ENCODE measurements around the gene CDK9.
A peak's percentile ranks its signal among the peaks of the same experiment; 100 is the strongest.
"Not testable (repeated sequence)": the region's sequence is repeated elsewhere in the genome, so short reads cannot be mapped to it uniquely, and the experiment has no call there.

The CDK9 gene

GRCh38 chr9:127785933-127786772, at the start of gene CDK9:
CDK9 (plus strand) TSS chr9:127786034; CDS start chr9:127786149, 115 bp downstream.
- DNase-seq (ENCODE audit: low spot score): peak; percentile 91

DNA sequence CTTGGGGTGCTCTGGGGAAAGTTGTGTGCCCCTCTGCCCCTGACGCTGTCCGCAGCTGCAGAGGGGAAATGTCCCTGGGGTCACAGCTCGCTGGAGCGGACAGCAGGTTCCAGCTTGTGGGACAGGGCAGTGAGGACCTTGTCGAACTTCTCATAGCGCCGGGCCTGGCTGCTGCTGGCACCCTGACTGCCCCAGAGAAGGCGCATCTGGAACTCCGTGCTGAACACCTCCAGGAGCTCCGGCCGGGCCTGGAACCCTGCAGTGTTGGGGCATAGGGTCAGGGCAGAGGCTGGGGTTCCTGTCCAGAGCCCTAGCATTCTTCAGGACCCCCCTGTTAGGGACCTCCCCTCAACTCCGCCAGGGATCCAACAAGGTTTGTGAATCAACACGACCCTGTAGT, 47.2 kb upstream of the CDK9 start:
- DNase-seq (ENCODE audit: low spot score): no peak

- DNase-seq (ENCODE audit: low spot score): no peak
These were observed 46.1 kb upstream of the CDK9 start for GRCh38 chr9:127739614-127740330.

- no peak for DNase-seq (ENCODE audit: low spot score)
These were observed 43.9 kb upstream of the CDK9 start for GRCh38 chr9:127741831-127742434.

DNA sequence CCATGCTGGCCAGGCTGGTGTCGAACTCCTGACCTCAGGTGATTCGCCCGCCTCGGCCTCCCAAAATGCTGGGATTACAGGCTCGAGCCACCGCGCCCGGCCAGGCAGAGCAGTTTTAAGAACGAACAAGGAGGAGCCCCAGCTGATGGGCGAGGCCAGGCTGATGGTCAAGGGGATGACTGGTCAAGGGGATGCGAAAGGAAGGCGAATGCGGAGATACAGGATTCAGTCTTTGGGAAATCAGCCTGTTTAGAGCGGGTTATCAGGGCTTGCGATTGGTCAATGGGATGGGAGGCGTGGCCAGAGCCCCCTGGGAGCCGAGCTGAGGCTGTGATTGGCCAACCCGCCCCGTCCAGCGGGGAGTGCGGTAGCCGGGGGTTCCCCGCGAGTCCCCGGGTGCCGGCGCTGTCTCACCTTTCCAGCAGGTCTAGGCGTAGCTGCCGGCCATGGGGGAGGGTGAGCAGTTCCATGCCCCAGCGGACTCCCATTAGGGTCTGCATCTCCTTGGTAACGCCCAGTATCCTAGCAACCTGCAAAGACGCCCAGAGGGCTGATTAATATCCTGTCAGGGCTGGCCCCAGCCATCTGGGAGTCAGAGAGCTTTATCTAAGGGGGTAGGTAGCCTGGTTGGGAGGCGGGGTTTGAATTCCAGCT, 43.3 kb upstream of the CDK9 start:
- DNase-seq (ENCODE audit: low spot score): peak; percentile 42

- no peak for DNase-seq (ENCODE audit: low spot score)
These were observed 41.3 kb upstream of the CDK9 start for GRCh38 chr9:127744398-127745110.

DNA sequence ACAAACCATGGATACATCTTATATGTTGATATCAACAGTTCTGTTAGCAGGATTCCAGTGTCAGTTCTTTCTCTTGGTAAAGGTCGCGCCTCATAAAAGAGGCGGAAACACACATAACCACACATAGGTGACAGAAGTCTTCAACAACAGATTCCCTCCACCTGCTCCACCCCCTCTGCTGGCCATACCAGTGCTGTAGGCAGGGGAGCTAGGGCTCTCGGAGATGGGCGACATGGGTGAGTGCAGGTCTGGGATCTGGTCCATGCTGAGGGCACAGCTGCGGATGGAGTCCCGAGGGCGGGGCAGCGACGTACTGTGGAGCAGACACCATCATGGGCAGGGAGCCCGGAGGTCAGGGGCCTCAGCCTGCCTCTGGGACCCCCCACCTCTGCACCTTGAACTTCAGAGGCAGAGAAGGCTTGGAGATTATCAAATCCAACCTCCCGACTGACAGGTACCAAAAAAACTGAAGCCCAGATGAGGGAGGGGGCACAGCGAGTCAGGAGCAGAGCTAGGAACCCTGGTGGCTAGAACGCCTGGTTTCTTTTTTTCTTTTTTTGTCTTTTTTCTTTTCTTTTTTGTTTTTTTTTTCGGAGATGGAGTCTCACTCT, 38.8 kb upstream of the CDK9 start:
- DNase-seq (ENCODE audit: low spot score): no peak

- DNase-seq (ENCODE audit: low spot score): no peak
These were observed 36.6 kb upstream of the CDK9 start for GRCh38 chr9:127749090-127749787.

GRCh38 chr9:127751269-127752054, 34.4 kb upstream of the CDK9 start:
- DNase-seq (ENCODE audit: low spot score): no peak

DNA sequence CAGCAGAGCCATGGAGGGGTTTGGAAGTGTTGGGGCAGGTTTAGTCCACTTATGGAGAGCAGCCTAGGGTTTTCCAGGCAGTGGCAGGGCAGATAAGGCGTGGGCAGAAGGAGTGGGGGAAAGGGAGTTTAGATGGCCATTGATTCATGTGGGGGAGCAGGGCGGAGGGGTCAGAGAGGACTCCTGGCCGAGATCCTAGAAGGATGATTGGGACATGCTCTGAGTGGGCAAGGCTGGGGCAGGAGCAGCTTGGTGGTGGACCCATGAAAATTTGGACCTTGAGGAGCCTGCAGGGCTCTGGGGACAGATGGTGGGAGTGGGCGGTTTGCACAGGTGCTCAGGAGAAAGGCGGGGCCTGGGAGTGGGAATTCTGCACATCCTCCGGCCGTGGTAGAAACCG, 32.7 kb upstream of the CDK9 start:
- DNase-seq (ENCODE audit: low spot score): no peak

- DNase-seq (ENCODE audit: low spot score): no peak
These were observed 32.2 kb upstream of the CDK9 start for GRCh38 chr9:127753622-127754021.

- DNase-seq (ENCODE audit: low spot score): no peak
These were observed 31.5 kb upstream of the CDK9 start for GRCh38 chr9:127754099-127755060.

- DNase-seq (ENCODE audit: low spot score): no peak
These were observed 30.5 kb upstream of the CDK9 start for GRCh38 chr9:127755061-127756060.

DNA sequence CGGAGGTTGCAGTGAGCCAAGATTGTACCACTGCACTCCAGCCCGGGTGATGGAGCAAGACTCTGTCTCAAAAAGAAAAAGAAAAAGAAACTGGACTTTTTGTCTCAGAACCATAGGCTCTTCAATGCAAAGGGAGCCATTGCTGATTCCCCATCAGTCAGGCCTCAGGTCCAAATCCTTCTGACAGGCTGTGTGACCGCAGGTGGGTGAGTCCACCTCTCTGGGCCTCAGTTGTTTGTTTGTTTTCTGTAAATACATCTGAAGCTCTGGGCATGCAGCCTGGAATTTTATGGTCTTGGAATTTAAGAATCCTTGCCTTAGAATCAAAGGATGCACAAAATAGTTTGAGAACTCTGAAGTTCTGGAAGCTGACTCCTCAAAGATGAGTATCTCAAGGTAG, 29.6 kb upstream of the CDK9 start:
- no peak for DNase-seq (ENCODE audit: low spot score)

DNA sequence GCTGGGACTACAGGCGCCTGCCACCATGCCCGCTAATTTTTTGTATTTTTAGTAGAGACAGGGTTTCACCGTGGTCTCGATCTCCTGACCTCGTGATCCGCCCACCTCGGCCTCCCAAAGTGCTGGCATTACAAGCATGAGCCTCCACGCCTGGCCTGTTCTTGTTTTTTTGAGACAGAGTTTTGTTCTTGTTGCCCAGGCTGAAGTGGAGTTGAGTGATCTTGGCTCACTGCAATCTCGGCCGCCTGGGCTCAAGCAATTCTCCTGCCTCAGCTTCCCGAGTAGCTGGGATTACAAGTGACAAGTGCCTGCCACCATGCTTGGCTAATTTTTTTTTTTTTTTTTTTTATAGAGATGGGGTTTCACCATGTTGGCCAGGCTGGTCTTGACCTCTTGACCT, 29.1 kb upstream of the CDK9 start:
- DNase-seq (ENCODE audit: low spot score): not testable (repeated sequence)

DNA sequence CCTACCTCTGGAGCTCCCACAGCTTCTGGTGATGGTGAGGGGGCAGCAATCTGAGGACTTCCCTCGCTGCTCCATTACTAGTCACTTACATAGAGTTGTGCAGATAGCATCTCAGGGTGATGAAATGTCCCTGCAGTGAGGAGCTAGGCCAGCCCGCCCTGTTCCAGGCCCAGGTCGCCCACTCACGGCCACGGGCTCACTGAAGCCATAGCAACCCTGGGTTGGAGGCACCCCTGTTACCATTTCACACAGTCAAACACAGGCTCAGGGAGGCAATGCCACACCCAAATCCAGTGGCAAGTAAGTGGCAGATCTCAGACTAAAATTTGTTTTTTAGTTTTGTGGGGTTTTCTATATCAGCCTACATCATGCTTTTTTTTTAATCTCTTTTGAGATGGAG, 27.0 kb upstream of the CDK9 start:
- no peak for DNase-seq (ENCODE audit: low spot score)

- no peak for DNase-seq (ENCODE audit: low spot score)
These were observed 24.8 kb upstream of the CDK9 start for GRCh38 chr9:127761061-127761460.

All from NAMALWA (cell line).